ENCODE data around the gene SYTL3.

DNA sequence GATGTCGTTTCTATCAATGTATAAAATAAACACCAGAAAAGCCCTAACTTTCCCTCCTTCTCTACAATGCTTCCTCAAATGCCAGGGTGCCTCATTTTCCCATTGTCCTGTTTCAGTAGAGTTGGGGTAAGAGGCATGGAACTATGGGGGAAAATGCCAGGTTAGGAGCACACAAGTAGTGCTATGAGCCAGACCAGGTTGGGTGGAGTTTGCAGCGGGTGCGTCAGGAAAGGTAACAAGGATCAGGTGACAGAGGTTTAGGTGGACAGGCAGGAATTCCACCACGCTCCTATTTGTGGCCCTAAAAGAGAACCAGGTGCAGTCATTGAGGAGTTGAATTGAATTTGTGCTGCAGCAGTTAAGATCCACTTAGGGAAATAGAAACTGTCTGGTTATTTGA, 36.5 kb downstream of the SYTL3 start:
- TF ChIP-seq, protein P1, sequence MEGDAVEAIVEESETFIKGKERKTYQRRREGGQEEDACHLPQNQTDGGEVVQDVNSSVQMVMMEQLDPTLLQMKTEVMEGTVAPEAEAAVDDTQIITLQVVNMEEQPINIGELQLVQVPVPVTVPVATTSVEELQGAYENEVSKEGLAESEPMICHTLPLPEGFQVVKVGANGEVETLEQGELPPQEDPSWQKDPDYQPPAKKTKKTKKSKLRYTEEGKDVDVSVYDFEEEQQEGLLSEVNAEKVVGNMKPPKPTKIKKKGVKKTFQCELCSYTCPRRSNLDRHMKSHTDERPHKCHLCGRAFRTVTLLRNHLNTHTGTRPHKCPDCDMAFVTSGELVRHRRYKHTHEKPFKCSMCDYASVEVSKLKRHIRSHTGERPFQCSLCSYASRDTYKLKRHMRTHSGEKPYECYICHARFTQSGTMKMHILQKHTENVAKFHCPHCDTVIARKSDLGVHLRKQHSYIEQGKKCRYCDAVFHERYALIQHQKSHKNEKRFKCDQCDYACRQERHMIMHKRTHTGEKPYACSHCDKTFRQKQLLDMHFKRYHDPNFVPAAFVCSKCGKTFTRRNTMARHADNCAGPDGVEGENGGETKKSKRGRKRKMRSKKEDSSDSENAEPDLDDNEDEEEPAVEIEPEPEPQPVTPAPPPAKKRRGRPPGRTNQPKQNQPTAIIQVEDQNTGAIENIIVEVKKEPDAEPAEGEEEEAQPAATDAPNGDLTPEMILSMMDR (IDR thresholded peaks at IDR 0.05; ENCODE audit: low read depth, low read length, poor library complexity, severe bottlenecking) = no peak
- no peak for TF ChIP-seq EZH2phosphoT487 (IDR thresholded peaks at IDR 0.05; ENCODE audit: borderline replicate concordance, low read length)

Data from DOHH2 (cell line).